GM15510 (cell line): Measurements from ENCODE around the gene BCL7A.

ENCODE experiments used
- POLR2A ChIP-seq: IDR thresholded peaks from 3 replicates; pipeline ENCODE4 v1.6.1; 2011; ENCODE audit warnings: borderline replicate concordance; ENCODE audit not compliant: insufficient read length; ENCODE audit errors: extremely low read depth

BCL7A gene

GRCh38 chr12:122097927-122098756 is 76.5 kb downstream of the BCL7A start:
- TF ChIP-seq POLR2A, result no peak

GRCh38 chr12:122099280-122099749 is 77.6 kb downstream of the BCL7A start:
- TF ChIP-seq POLR2A, result no peak

GRCh38 chr12:122099856-122100255 is 78.2 kb downstream of the BCL7A start:
- TF ChIP-seq POLR2A, result no peak

GRCh38 chr12:122100568-122100967 is 78.9 kb downstream of the BCL7A start:
- TF ChIP-seq POLR2A, result no peak

- no peak for TF ChIP-seq POLR2A
Measured at GRCh38 chr12:122102331-122102730, 80.6 kb downstream of the BCL7A start.

- no peak for TF ChIP-seq POLR2A
Measured at GRCh38 chr12:122104844-122105243, 83.2 kb downstream of the BCL7A start.

- no peak for TF ChIP-seq POLR2A
Measured at GRCh38 chr12:122106843-122107242, 85.2 kb downstream of the BCL7A start.

GRCh38 chr12:122107261-122107660 is 85.6 kb downstream of the BCL7A start:
- no peak for TF ChIP-seq POLR2A

- TF ChIP-seq POLR2A, result no peak
Measured at GRCh38 chr12:122111089-122111641, 89.5 kb downstream of the BCL7A start.
